Measurements from ENCODE around the gene SF3B6.
A peak's percentile ranks its signal among the peaks of the same experiment; 100 is the strongest.

SF3B6 gene

GRCh38 chr2:24088821-24089359, 12.8 kb upstream of the SF3B6 start:
- DNase-seq (ENCODE audit: low read depth), result no peak
- no peak for TF ChIP-seq CTCF (IDR thresholded peaks at IDR 0.05; ENCODE audit: low read length, missing control alignments)
- no peak overlapping the region for H3K4me3 ChIP-seq (replicated peaks; ENCODE audit: low read depth, low read length)

GRCh38 chr2:24087032-24087431, 10.9 kb upstream of the SF3B6 start:
- H3K4me3 ChIP-seq (replicated peaks; ENCODE audit: low read depth, low read length), result no peak overlapping the region
- no peak for DNase-seq (ENCODE audit: low read depth)
- TF ChIP-seq CTCF (IDR thresholded peaks at IDR 0.05; ENCODE audit: low read length, missing control alignments), result no peak

GRCh38 chr2:24086241-24086640, 10.1 kb upstream of the SF3B6 start:
- no peak for TF ChIP-seq CTCF (IDR thresholded peaks at IDR 0.05; ENCODE audit: low read length, missing control alignments)
- no peak for DNase-seq (ENCODE audit: low read depth)
- no peak overlapping the region for H3K4me3 ChIP-seq (replicated peaks; ENCODE audit: low read depth, low read length)

- DNase-seq (ENCODE audit: low read depth), result no peak
- peak overlapping the region; percentile 73 for H3K4me3 ChIP-seq (replicated peaks; ENCODE audit: low read depth, low read length)
- no peak for TF ChIP-seq CTCF (IDR thresholded peaks at IDR 0.05; ENCODE audit: low read length, missing control alignments)
Measured at GRCh38 chr2:24085200-24085489, 9.0 kb upstream of the SF3B6 start.

GRCh38 chr2:24084386-24085199, 8.5 kb upstream of the SF3B6 start, which contains the start of gene TP53I3:
TSS of gene TP53I3 (minus strand) at chr2:24084834. CDS start at chr2:24084326, 508 bp downstream.
- H3K4me3 ChIP-seq (replicated peaks; ENCODE audit: low read depth, low read length), result peak within 1 kb of the TSS; percentile 73
- peak; percentile 33 for TF ChIP-seq CTCF (IDR thresholded peaks at IDR 0.05; ENCODE audit: low read length, missing control alignments)
- DNase-seq (ENCODE audit: low read depth), result peak; percentile 92

GRCh38 chr2:24083567-24084385, 7.7 kb upstream of the SF3B6 start:
- DNase-seq (ENCODE audit: low read depth), result peak; percentile 83
- TF ChIP-seq CTCF (IDR thresholded peaks at IDR 0.05; ENCODE audit: low read length, missing control alignments), result no peak
- peak overlapping the region; percentile 73 for H3K4me3 ChIP-seq (replicated peaks; ENCODE audit: low read depth, low read length)

All from fibroblast of pulmonary artery (primary cell).